ENCODE measurements around the gene MAPK6. TPM values are rescaled to one million over a fixed set of nuclear protein-coding genes. Genes with fewer than 3 reads are reported as not detected.

The MAPK6 gene
- total and polyA plus RNA-seq, 9 of the 15 experiments (the other 6 are each of a cell fraction or from before 2014, with no cell fraction given) = 28.5 to 97.1 (median 74.0) TPM

DNA sequence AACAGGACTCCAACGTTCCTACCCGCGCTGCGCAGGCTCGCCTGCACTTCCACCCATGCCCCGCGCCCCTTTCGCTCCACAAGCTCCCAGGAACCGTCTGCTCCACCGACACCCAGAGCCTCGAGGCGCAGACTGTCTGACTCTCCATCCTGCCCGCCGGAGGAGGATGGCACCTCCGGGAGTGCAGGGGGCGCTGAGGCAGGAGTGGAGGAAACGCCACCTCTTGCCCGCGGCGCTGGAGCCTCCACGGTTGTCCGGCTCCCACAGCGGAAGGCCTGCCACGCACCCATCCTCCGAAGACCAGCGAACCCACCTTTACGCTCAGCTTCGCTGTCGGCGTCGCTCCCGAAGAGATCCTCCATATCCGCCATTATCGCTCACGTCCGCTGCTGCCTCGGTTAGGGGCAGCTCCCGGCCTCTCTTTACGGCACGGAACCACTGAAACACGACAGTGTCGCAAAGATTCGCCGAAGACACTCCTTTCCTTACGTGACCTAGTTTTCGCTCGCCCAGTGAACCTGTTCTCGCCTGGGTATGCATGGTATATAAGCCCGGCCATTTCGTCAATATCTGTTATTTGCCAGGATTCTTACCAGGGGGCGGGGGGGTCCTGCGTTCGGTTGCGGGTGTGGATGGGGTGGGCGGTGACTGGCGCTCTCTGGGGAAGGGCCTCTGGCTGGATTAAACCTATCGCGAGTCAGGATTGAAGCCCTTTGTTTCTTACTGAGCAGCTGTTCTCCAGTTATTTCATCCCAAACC is 47.5 kb upstream of the MAPK6 start, which contains the start of gene LEO1 (continued):
- TF ChIP-seq, protein P1, sequence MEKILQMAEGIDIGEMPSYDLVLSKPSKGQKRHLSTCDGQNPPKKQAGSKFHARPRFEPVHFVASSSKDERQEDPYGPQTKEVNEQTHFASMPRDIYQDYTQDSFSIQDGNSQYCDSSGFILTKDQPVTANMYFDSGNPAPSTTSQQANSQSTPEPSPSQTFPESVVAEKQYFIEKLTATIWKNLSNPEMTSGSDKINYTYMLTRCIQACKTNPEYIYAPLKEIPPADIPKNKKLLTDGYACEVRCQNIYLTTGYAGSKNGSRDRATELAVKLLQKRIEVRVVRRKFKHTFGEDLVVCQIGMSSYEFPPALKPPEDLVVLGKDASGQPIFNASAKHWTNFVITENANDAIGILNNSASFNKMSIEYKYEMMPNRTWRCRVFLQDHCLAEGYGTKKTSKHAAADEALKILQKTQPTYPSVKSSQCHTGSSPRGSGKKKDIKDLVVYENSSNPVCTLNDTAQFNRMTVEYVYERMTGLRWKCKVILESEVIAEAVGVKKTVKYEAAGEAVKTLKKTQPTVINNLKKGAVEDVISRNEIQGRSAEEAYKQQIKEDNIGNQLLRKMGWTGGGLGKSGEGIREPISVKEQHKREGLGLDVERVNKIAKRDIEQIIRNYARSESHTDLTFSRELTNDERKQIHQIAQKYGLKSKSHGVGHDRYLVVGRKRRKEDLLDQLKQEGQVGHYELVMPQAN (IDR thresholded peaks at IDR 0.05; ENCODE audit: borderline replicate concordance) = peak; percentile 83; the same call in 1 of the 2 replicates
- TF ChIP-seq, protein P2, sequence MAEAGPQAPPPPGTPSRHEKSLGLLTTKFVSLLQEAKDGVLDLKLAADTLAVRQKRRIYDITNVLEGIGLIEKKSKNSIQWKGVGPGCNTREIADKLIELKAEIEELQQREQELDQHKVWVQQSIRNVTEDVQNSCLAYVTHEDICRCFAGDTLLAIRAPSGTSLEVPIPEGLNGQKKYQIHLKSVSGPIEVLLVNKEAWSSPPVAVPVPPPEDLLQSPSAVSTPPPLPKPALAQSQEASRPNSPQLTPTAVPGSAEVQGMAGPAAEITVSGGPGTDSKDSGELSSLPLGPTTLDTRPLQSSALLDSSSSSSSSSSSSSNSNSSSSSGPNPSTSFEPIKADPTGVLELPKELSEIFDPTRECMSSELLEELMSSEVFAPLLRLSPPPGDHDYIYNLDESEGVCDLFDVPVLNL (CRISPR knock-in tag; IDR thresholded peaks at IDR 0.05; ENCODE audit: low read depth) = 0 out of 2 replicates have a peak, but pooled peaks have one; percentile 46
- TF ChIP-seq C11orf30 (IDR thresholded peaks at IDR 0.05; ENCODE audit: low read depth) = peak; percentile 94
- TF ChIP-seq CBX3 (IDR thresholded peaks at IDR 0.05; ENCODE audit: borderline replicate concordance in 1 of 2, low read length in 2 of 2) = 0 out of 3 replicates have a peak, but pooled peaks of 1 of the 2 experiments have one; percentile 14
- peak; percentile 83; the same call in 1 of the 2 replicates for TF ChIP-seq SIN3B (IDR thresholded peaks at IDR 0.05; ENCODE audit: low read depth)
- no peak for TF ChIP-seq ARNT (IDR thresholded peaks at IDR 0.05)
- peak; percentile 35 for TF ChIP-seq SMAD1 (IDR thresholded peaks at IDR 0.05; ENCODE audit: low read depth, low read length, partially characterized antibody)
- peak; percentile 26; the same call in 1 of the 2 replicates for TF ChIP-seq DPF2 (IDR thresholded peaks at IDR 0.05)
- 0 out of 2 replicates have a peak, but pooled peaks have one; percentile 35 for TF ChIP-seq ZKSCAN1 (IDR thresholded peaks at IDR 0.05; ENCODE audit: low read depth, low read length)
- peak; percentile 77; the same call in 1 of the 2 replicates for TF ChIP-seq LARP7 (IDR thresholded peaks at IDR 0.05)
- TF ChIP-seq NFRKB (IDR thresholded peaks at IDR 0.05; ENCODE audit: low read depth) = peak; percentile 96; the same call in 1 of the 2 replicates
- TF ChIP-seq RCOR1 (IDR thresholded peaks at IDR 0.05; ENCODE audit: borderline replicate concordance in 1 of 2, low read depth in 2 of 2, low read length in 2 of 2) = peak in 1 of 2 experiments; percentile 41; a peak in 1 of 4 replicates
- no peak for TF ChIP-seq PRPF4 (IDR thresholded peaks at IDR 0.05; ENCODE audit: insufficient read depth, low read depth, low read length, poor library complexity, severe bottlenecking)
- peak; percentile 69 for TF ChIP-seq HNRNPLL (IDR thresholded peaks at IDR 0.05; ENCODE audit: low read depth, low read length, poor library complexity, severe bottlenecking)
- TF ChIP-seq, protein P3, sequence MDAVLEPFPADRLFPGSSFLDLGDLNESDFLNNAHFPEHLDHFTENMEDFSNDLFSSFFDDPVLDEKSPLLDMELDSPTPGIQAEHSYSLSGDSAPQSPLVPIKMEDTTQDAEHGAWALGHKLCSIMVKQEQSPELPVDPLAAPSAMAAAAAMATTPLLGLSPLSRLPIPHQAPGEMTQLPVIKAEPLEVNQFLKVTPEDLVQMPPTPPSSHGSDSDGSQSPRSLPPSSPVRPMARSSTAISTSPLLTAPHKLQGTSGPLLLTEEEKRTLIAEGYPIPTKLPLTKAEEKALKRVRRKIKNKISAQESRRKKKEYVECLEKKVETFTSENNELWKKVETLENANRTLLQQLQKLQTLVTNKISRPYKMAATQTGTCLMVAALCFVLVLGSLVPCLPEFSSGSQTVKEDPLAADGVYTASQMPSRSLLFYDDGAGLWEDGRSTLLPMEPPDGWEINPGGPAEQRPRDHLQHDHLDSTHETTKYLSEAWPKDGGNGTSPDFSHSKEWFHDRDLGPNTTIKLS (IDR thresholded peaks at IDR 0.05; ENCODE audit: borderline replicate concordance, low read depth) = peak; percentile 85
- TF ChIP-seq SMAD4 (CRISPR knock-in tag; conservative IDR thresholded peaks at IDR 0.05) = peak; percentile 86

All from K562 (cell line).